ENCODE data around the gene IL12A. TPM values are rescaled to one million over a fixed set of nuclear protein-coding genes. Genes with fewer than 3 reads are reported as not detected.

The IL12A gene
- total RNA-seq (1 to 10 TPM in 1 of 2 donors, under 1 TPM in 1; 0.56 to 1.3 TPM), polyA plus RNA-seq (ENCODE audit: insufficient read depth, low read depth, low replicate concordance) (0.57 TPM)
- long read RNA-seq, donor 1, result 0 reads
- long read RNA-seq, donor 2, result 0 reads

DNA sequence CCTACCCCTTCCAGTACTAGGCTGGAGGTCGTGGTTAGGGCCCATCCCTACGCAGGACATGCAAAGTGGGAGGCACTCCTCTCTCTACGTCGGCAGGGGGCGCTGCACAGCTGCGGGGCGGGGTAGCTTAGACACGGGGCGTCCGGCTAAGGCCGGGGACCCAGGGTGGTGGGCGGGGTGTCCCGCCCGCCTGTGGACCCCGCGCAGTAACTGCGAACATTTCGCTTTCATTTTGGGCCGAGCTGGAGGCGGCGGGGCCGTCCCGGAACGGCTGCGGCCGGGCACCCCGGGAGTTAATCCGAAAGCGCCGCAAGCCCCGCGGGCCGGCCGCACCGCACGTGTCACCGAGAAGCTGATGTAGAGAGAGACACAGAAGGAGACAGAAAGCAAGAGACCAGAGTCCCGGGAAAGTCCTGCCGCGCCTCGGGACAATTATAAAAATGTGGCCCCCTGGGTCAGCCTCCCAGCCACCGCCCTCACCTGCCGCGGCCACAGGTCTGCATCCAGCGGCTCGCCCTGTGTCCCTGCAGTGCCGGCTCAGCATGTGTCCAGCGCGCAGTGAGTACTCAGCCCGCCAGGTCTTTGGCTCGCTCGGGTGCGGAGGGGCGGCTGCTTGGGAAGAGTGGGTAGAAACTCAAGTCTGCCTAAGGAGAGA lies at the start of gene IL12A:
IL12A (plus strand) TSS at position 219 of the 655 bp plus-strand sequence.
- H3K36me3 ChIP-seq (ENCODE audit: low read depth, missing control alignments), result no peaks in the 10 kb centered on the region
- intact Hi-C loops (cut with DNase I; ENCODE audit: low total_unique reads), result no loop called here
- H3K4me1 ChIP-seq, result no peaks in the 10 kb centered on the region
- DNase-seq, result peak; percentile 83
- TF ChIP-seq, protein P1, sequence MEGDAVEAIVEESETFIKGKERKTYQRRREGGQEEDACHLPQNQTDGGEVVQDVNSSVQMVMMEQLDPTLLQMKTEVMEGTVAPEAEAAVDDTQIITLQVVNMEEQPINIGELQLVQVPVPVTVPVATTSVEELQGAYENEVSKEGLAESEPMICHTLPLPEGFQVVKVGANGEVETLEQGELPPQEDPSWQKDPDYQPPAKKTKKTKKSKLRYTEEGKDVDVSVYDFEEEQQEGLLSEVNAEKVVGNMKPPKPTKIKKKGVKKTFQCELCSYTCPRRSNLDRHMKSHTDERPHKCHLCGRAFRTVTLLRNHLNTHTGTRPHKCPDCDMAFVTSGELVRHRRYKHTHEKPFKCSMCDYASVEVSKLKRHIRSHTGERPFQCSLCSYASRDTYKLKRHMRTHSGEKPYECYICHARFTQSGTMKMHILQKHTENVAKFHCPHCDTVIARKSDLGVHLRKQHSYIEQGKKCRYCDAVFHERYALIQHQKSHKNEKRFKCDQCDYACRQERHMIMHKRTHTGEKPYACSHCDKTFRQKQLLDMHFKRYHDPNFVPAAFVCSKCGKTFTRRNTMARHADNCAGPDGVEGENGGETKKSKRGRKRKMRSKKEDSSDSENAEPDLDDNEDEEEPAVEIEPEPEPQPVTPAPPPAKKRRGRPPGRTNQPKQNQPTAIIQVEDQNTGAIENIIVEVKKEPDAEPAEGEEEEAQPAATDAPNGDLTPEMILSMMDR (IDR thresholded peaks at IDR 0.05), result peak; percentile 53 to 84 (median 67)
- TF ChIP-seq POLR2A (IDR thresholded peaks at IDR 0.05), result no peak
- no peak within 1 kb of the TSS for H3K27ac ChIP-seq
- no peaks in the 10 kb centered on the region for H3K9me3 ChIP-seq
- WGBS, 2 donors, result 0 to 1% methylated on average over 38 to 54 of the region's 54 CpGs
- peak within 1 kb of the TSS; percentile 67 to 74 for H3K4me3 ChIP-seq
- no peaks in the 10 kb centered on the region for H3K27me3 ChIP-seq

DNA sequence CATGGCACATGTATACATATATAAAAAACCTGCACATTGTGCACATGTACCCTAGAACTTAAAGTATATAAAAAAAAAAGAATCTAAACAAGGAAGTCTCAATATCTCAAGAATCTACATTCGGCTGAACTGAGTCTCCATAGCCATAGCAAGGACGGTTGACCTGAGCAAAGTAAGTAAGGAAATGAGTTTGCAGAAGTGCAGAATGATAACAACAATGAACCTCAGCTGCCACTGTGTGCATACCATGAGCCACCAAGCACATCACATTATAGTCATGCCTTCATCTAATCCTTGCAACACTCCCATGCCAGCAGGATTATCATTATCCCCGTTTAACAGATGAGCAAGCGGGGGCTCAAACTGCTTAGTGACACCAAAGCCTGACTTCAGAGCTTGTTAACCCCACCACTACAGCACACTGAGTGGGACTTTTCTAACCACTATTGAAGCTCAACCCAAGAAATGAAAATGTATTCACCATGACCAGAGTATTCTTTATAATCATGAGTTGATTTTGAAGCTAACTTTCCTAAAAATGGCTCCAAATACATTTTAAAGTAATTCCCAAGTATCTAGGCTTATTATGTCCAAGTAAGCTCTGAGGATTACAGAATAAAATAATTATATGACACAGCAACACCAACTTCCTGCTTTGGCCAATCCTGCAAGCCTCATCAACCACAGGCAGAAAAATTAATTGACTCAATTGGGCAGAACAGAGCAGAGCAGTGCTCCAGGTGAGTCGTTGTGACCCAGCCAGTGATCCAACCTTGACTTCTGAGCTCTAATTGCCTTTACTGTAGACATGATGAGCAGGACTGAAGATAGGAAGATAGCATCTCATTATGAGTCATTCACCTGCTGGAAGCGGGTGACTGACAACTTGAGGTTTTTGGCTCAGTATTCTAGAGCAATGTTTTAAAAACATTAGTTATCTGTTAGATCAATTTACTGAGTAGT lies 47.3 kb upstream of the IL12A start:
- TF ChIP-seq, protein P1 (IDR thresholded peaks at IDR 0.05), result no peak
- intact Hi-C loops (cut with DNase I; ENCODE audit: low total_unique reads), result no loop called here
- 80 to 83% methylated on average over 6 of the region's 6 CpGs for WGBS, 2 donors
- Histone ChIP-seq H3K36me3 (ENCODE audit: low read depth, missing control alignments) (no peaks in the 10 kb centered on the region), H3K27ac (no peak overlapping the region), H3K27me3 (no peaks in the 10 kb centered on the region), H3K4me3 (no peak overlapping the region), H3K9me3 (no peaks in the 10 kb centered on the region), H3K4me1 (no peaks in the 10 kb centered on the region)
- DNase-seq, result no peak

DNA sequence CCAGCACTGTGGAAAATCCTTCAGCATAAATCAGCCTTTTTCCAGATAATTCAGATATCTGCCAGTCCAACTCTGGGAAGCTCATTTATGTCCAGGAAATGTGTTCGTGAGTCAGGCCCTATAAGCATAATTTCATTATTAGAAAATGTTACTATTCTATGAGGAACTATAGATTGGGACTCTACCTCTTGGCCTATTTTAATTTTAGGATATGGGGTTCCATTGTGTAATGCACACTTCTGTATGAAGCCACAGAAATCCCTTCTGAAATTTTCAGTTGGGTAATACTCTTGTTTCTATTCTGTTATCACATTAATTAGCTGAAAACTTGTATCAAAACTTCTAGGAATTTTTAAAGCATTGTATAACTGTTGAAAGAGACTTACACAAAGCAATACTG lies 43.9 kb upstream of the IL12A start:
- H3K27me3 ChIP-seq, result no peaks in the 10 kb centered on the region
- no peak overlapping the region for H3K4me3 ChIP-seq
- H3K36me3 ChIP-seq (ENCODE audit: low read depth, missing control alignments), result no peaks in the 10 kb centered on the region
- no peak for DNase-seq
- intact Hi-C loops (cut with DNase I; ENCODE audit: low total_unique reads), result no loop called here
- no peak overlapping the region for H3K27ac ChIP-seq
- no peaks in the 10 kb centered on the region for H3K9me3 ChIP-seq
- TF ChIP-seq, protein P1 (IDR thresholded peaks at IDR 0.05), result no peak
- no peak for TF ChIP-seq POLR2A (IDR thresholded peaks at IDR 0.05)
- 81 to 89% methylated on average over 1 of the region's 1 CpG for WGBS, 2 donors
- no peaks in the 10 kb centered on the region for H3K4me1 ChIP-seq

DNA sequence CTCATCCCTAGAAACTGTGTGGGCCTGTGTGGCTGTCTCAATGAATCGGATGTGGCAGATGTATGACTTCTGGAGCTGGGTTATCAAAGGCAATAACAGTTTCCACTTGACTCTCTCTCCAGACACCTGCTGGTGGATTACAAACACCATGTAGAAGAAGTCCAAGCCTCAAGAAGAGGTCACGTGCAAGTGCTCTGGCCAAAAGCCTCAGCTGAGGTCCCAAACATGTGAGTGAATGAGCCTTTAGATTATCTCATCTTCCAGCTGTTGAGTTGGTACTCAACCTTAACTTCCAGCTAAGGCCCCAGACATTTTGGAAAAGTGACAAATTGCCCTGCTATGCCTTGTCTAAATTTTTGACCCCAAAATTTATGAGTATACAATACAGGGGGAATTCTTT lies 42.7 kb upstream of the IL12A start:
- Histone ChIP-seq H3K27me3 (no peaks in the 10 kb centered on the region), H3K4me3 (no peak overlapping the region), H3K4me1 (no peaks in the 10 kb centered on the region), H3K36me3 (ENCODE audit: low read depth, missing control alignments) (no peaks in the 10 kb centered on the region), H3K9me3 (no peaks in the 10 kb centered on the region), H3K27ac (no peak overlapping the region)
- TF ChIP-seq POLR2A (IDR thresholded peaks at IDR 0.05), result no peak
- TF ChIP-seq, protein P1 (IDR thresholded peaks at IDR 0.05), result no peak
- WGBS, 2 donors, result 82 to 92% methylated on average over 1 to 2 of the region's 2 CpGs
- intact Hi-C loops (cut with DNase I; ENCODE audit: low total_unique reads), result no loop called here
- DNase-seq, result no peak

Data from testis (tissue), 5 donors.